Loucy (cell line): ENCODE data around the gene STPG2.

Experiments
- H2AFZ ChIP-seq: fragments of 200-600 bp; sonication (generic); 2 replicates; pipeline ENCODE4 v1.6.0; 2016; ENCODE audit warnings: antibody characterized with exemption, mild to moderate bottlenecking, low read length, moderate library complexity
- H3F3A ChIP-seq: fragments of 200-600 bp; 2 replicates; pipeline ENCODE4 v1.6.0; 2016; ENCODE audit warnings: antibody characterized with exemption, low read depth, mild to moderate bottlenecking
- H3K27me3 ChIP-seq: fragments of 200-600 bp; sonication (generic); 2 replicates; pipeline ENCODE4 v1.6.1; 2014; ENCODE audit warnings: low read length, mild to moderate bottlenecking; ENCODE audit not compliant: insufficient read depth, poor library complexity, severe bottlenecking
- H3K36me3 ChIP-seq: fragments of 200-600 bp; sonication (generic); 2 replicates; pipeline ENCODE4 v1.6.1; 2016; ENCODE audit warnings: low read length; ENCODE audit not compliant: insufficient read depth
- H3K4me1 ChIP-seq: fragments of 200-600 bp; sonication (generic); 2 replicates; pipeline ENCODE4 v1.5.1; 2014; ENCODE audit warnings: low read length, mild to moderate bottlenecking; ENCODE audit not compliant: insufficient read depth, poor library complexity, severe bottlenecking
- H3K4me2 ChIP-seq: fragments of 200-600 bp; sonication (generic); 2 replicates; pipeline ENCODE4 v1.6.0; 2014; ENCODE audit warnings: antibody characterized with exemption, low read length, low read depth, mild to moderate bottlenecking; ENCODE audit not compliant: poor library complexity, severe bottlenecking
- H3K4me3 ChIP-seq: fragments of 200-600 bp; sonication (generic); 2 replicates; pipeline ENCODE4 v1.5.1; 2014; ENCODE audit warnings: low read length, mild to moderate bottlenecking, mixed read lengths; ENCODE audit not compliant: poor library complexity, severe bottlenecking
- H3K79me2 ChIP-seq: fragments of 200-600 bp; sonication (generic); 2 replicates; pipeline ENCODE4 v1.6.1; 2014; ENCODE audit warnings: low read length; ENCODE audit not compliant: insufficient read depth
- H3K9ac ChIP-seq: fragments of 200-600 bp; sonication (generic); 2 replicates; pipeline ENCODE4 v1.6.0; 2014; ENCODE audit warnings: mild to moderate bottlenecking, low read depth, low read length, moderate library complexity; ENCODE audit not compliant: poor library complexity, severe bottlenecking
- H3K9me2 ChIP-seq: fragments of 200-600 bp; sonication (generic); replicated peaks from 2 replicates; pipeline ENCODE4 v1.6.1; 2016; ENCODE audit warnings: low read depth, low read length, mixed read lengths
- H3K9me3 ChIP-seq: fragments of 200-600 bp; sonication (generic); 2 replicates; pipeline ENCODE4 v1.6.1; 2014; ENCODE audit warnings: mild to moderate bottlenecking, antibody characterized with exemption, low read length, low read depth; ENCODE audit not compliant: insufficient read depth
- H4K20me1 ChIP-seq: fragments of 200-600 bp; sonication (generic); 2 replicates; pipeline ENCODE4 v1.6.0; 2014; ENCODE audit warnings: antibody characterized with exemption, low read length, mild to moderate bottlenecking; ENCODE audit not compliant: insufficient read depth, poor library complexity, severe bottlenecking
- EZH2phosphoT487 ChIP-seq: fragments of 200-600 bp; IDR thresholded peaks from 2 replicates; pipeline ENCODE4 v1.6.1; 2018; ENCODE audit warnings: antibody characterized with exemption, mild to moderate bottlenecking, moderate library complexity, borderline replicate concordance
- TF ChIP-seq, protein P1 (sequence below): fragments of 200-600 bp; sonication (generic); conservative IDR thresholded peaks from 2 replicates; pipeline ENCODE4 v1.5.1; 2014; ENCODE audit warnings: mild to moderate bottlenecking, antibody characterized with exemption, low read length

Gene STPG2

DNA sequence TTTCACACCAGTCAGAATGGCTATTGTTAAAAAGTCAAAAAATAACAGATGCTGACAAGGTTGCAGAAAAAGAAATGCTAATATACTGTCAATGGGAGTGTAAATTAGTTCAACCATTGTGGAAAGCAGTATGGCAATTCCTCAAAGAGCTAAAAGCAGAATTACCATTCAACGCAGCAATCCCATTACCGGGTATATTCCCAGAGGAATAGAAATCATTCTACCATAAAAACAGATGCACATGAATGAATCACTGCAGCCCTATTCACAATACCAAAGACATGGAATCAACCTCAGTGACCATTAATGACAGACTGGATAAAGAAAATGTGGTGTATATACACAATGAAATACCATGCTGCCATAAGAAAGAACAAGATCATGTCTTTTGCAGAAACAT lies 243.0 kb downstream of the STPG2 start:
- H3K36me3 ChIP-seq, result no peaks in the 10 kb centered on the region
- H3K4me2 ChIP-seq, result no peak overlapping the region
- no peaks in the 10 kb centered on the region for H4K20me1 ChIP-seq
- no peak overlapping the region for H2AFZ ChIP-seq
- H3K27me3 ChIP-seq, result no peaks in the 10 kb centered on the region
- H3K9ac ChIP-seq, result no peak overlapping the region
- TF ChIP-seq, protein P1, sequence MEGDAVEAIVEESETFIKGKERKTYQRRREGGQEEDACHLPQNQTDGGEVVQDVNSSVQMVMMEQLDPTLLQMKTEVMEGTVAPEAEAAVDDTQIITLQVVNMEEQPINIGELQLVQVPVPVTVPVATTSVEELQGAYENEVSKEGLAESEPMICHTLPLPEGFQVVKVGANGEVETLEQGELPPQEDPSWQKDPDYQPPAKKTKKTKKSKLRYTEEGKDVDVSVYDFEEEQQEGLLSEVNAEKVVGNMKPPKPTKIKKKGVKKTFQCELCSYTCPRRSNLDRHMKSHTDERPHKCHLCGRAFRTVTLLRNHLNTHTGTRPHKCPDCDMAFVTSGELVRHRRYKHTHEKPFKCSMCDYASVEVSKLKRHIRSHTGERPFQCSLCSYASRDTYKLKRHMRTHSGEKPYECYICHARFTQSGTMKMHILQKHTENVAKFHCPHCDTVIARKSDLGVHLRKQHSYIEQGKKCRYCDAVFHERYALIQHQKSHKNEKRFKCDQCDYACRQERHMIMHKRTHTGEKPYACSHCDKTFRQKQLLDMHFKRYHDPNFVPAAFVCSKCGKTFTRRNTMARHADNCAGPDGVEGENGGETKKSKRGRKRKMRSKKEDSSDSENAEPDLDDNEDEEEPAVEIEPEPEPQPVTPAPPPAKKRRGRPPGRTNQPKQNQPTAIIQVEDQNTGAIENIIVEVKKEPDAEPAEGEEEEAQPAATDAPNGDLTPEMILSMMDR, result no peak
- no peak for TF ChIP-seq EZH2phosphoT487
- no peaks in the 10 kb centered on the region for H3K9me3 ChIP-seq
- H3K79me2 ChIP-seq, result no peaks in the 10 kb centered on the region
- no peaks in the 10 kb centered on the region for H3K4me1 ChIP-seq
- H3K4me3 ChIP-seq, result no peak overlapping the region
- H3K9me2 ChIP-seq, result no peaks in the 10 kb centered on the region; the same call in 1 of the 2 replicates
- H3F3A ChIP-seq, result no peaks in the 10 kb centered on the region

DNA sequence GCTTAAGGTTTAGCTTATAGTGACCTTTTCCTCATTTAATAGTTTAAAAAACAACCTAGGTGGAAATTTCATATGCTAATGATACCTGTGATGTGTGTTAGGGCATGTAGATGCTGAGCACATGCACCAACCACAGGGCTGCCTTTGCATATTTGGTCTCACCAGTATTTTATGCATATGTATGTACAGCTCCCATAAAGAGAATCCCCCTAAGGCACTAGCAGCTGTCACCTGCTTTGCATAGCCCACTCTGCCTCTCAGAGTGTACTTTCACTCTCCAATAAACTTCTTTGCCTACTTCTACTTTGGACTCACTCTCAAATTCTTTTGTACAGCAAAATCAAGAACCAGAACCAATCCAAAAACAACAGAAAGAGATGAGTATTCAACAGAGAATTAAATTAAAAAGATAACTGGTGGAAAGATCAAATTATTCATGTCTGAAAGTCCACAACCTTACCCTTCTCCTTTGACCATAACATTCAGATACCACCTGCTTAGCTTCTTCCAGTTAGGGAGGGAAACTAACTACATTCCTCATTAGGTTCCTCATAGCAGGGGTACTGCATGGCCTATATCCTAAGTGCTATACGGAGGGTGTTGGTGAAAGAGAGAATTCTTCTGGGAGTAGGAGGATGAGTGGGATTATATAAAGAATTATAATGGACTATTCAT lies 250.5 kb downstream of the STPG2 start:
- H3K79me2 ChIP-seq, result no peaks in the 10 kb centered on the region
- no peaks in the 10 kb centered on the region for H3K4me1 ChIP-seq
- H3K9me2 ChIP-seq, result no peaks in the 10 kb centered on the region; the same call in 1 of the 2 replicates
- no peaks in the 10 kb centered on the region for H3F3A ChIP-seq
- H4K20me1 ChIP-seq, result no peaks in the 10 kb centered on the region
- no peak overlapping the region for H3K4me3 ChIP-seq
- H2AFZ ChIP-seq, result no peak overlapping the region
- no peaks in the 10 kb centered on the region for H3K36me3 ChIP-seq
- no peak overlapping the region for H3K4me2 ChIP-seq
- H3K9me3 ChIP-seq, result no peaks in the 10 kb centered on the region
- H3K9ac ChIP-seq, result no peak overlapping the region
- no peaks in the 10 kb centered on the region for H3K27me3 ChIP-seq
- TF ChIP-seq EZH2phosphoT487, result no peak
- TF ChIP-seq, protein P1, result no peak

DNA sequence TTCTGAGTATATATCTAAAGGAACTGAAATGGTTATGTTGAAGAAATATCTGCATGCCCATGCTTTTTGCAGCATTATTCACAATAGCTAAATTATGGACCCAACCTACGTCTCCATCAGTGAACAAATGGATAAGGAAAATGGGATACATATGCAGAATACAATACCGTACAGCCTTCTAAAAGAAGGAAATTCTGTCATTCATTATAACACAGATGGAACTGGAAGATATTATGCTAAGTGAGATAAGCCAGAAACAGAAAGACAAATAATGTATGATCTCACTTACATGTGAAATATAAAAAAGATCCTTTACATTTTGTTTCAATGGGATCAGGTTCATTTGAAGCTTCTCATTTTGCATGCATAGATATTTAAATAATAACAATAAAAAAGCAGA lies 263.3 kb downstream of the STPG2 start:
- H3F3A ChIP-seq, result no peaks in the 10 kb centered on the region
- H3K4me2 ChIP-seq, result no peak overlapping the region
- H3K9ac ChIP-seq, result no peak overlapping the region
- H3K27me3 ChIP-seq, result no peaks in the 10 kb centered on the region
- no peaks in the 10 kb centered on the region for H3K9me3 ChIP-seq
- H3K9me2 ChIP-seq, result no peaks in the 10 kb centered on the region
- H2AFZ ChIP-seq, result no peak overlapping the region
- H3K4me1 ChIP-seq, result no peaks in the 10 kb centered on the region
- H3K4me3 ChIP-seq, result no peak overlapping the region
- H4K20me1 ChIP-seq, result no peaks in the 10 kb centered on the region
- H3K36me3 ChIP-seq, result no peaks in the 10 kb centered on the region
- H3K79me2 ChIP-seq, result no peaks in the 10 kb centered on the region
- TF ChIP-seq, protein P1, result no peak
- no peak for TF ChIP-seq EZH2phosphoT487
